Liver (tissue), 9 donors: Measurements from ENCODE around the gene DBT. TPM values are rescaled to one million over a fixed set of nuclear protein-coding genes. Genes with fewer than 3 reads are reported as not detected.

Experiments
- DNase-seq: peaks from one replicate; pipeline ENCODE4 v3.0.0-alpha.2; 2017; ENCODE audit warnings: low spot score
- H3K27ac ChIP-seq, 2 donors: one replicate each; pipeline ENCODE4 v1.7.0; 2013; ENCODE audit warnings: inconsistent platforms in 2 of 2, low read length in 2 of 2, control low read depth in 1 of 2, low read depth in 1 of 2, mild to moderate bottlenecking in 1 of 2
- H3K27me3 ChIP-seq, 4 donors: one replicate each; pipeline versions ENCODE4 v1.6.1 to v1.7.0; 2013; ENCODE audit warnings: low read length in 3 of 4, inconsistent platforms in 1 of 4, mild to moderate bottlenecking in 1 of 4, moderate library complexity in 1 of 4; ENCODE audit not compliant: control insufficient read depth in 4 of 4, insufficient read depth in 4 of 4
- H3K36me3 ChIP-seq, 4 donors: one replicate each; pipeline versions ENCODE4 v1.6.1 to v1.7.0; 2013; ENCODE audit warnings: low read length in 3 of 4, mild to moderate bottlenecking in 3 of 4, low read depth in 1 of 4, moderate library complexity in 1 of 4; ENCODE audit not compliant: control insufficient read depth in 4 of 4, insufficient read depth in 3 of 4
- H3K4me1 ChIP-seq, 4 donors: one replicate each; pipeline versions ENCODE4 v1.6.1 to v1.7.0; 2013; ENCODE audit warnings: low read length in 3 of 4, mild to moderate bottlenecking in 3 of 4, moderate library complexity in 1 of 4; ENCODE audit not compliant: control insufficient read depth in 4 of 4, insufficient read depth in 4 of 4
- H3K4me3 ChIP-seq, 3 donors: one replicate each; pipeline versions ENCODE4 v1.6.1 to v1.7.0; 2013; ENCODE audit warnings: low read length in 3 of 3, control low read depth in 1 of 3, low read depth in 1 of 3, mild to moderate bottlenecking in 1 of 3
- H3K9ac ChIP-seq, 2 donors: one replicate each; pipeline ENCODE4 v1.7.0; 2013; ENCODE audit warnings: low read length in 2 of 2, mild to moderate bottlenecking in 2 of 2, moderate library complexity in 2 of 2, control low read depth in 1 of 2, low read depth in 1 of 2
- H3K9me3 ChIP-seq, 4 donors: one replicate each; pipeline versions ENCODE4 v1.6.1 to v1.7.0; 2013; ENCODE audit warnings: low read length in 3 of 4; ENCODE audit not compliant: control insufficient read depth in 4 of 4
- ATF3 ChIP-seq: IDR thresholded peaks from 2 replicates; pipeline ENCODE4 v1.6.1; 2016; ENCODE audit warnings: antibody characterized with exemption
- CTCF ChIP-seq: fragments of 150-350 bp; IDR thresholded peaks from 2 replicates; pipeline ENCODE4 v1.5.1; 2017; ENCODE audit warnings: improper control_type of control experiment, low read depth, low read length; ENCODE audit not compliant: missing input control
- EGR1 ChIP-seq, 2 donors: IDR thresholded peaks; 2 replicates each; pipeline ENCODE4 v1.6.1; 2016 to 2018; ENCODE audit warnings: antibody characterized with exemption in 2 of 2, low read depth in 2 of 2
- FOXA1 ChIP-seq: IDR thresholded peaks from 2 replicates; pipeline ENCODE4 v1.6.1; 2016; ENCODE audit warnings: antibody characterized with exemption
- HNF4G ChIP-seq: IDR thresholded peaks from 2 replicates; pipeline ENCODE4 v1.6.1; 2016; ENCODE audit warnings: antibody characterized with exemption
- JUND ChIP-seq, 2 donors: IDR thresholded peaks; 2 replicates each; pipeline ENCODE4 v1.6.1; 2016; ENCODE audit warnings: antibody characterized with exemption in 2 of 2
- MAX ChIP-seq: IDR thresholded peaks from 2 replicates; pipeline ENCODE4 v1.6.1; 2016; ENCODE audit warnings: antibody characterized with exemption
- NR2F2 ChIP-seq: IDR thresholded peaks from 2 replicates; pipeline ENCODE4 v1.6.1; 2016; ENCODE audit warnings: antibody characterized with exemption
- RAD21 ChIP-seq, 2 donors: IDR thresholded peaks; 2 replicates each; pipeline ENCODE4 v1.6.1; 2016; ENCODE audit warnings: antibody characterized with exemption in 2 of 2, mild to moderate bottlenecking in 2 of 2
- REST ChIP-seq: IDR thresholded peaks from 2 replicates; pipeline ENCODE4 v1.6.1; 2016; ENCODE audit warnings: antibody characterized with exemption, mild to moderate bottlenecking
- RXRA ChIP-seq, 2 donors: IDR thresholded peaks; 2 replicates each; pipeline ENCODE4 v1.6.1; 2017 to 2018; ENCODE audit warnings: antibody characterized with exemption in 2 of 2, mild to moderate bottlenecking in 1 of 2
- SP1 ChIP-seq: IDR thresholded peaks from 2 replicates; pipeline ENCODE4 v1.6.1; 2018; ENCODE audit warnings: antibody characterized with exemption, mild to moderate bottlenecking
- TAF1 ChIP-seq: conservative IDR thresholded peaks from 2 replicates; pipeline ENCODE4 v1.6.1; 2016; ENCODE audit warnings: antibody characterized with exemption, mild to moderate bottlenecking
- YY1 ChIP-seq: IDR thresholded peaks from 2 replicates; pipeline ENCODE4 v1.6.1; 2016; ENCODE audit warnings: antibody characterized with exemption, mild to moderate bottlenecking
- ZBTB33 ChIP-seq: IDR thresholded peaks from 2 replicates; pipeline ENCODE4 v1.6.1; 2016; ENCODE audit warnings: antibody characterized with exemption
- WGBS: extraction: QIAGEN DNeasy Blood & Tissue Kit; methylation state at CpG from one replicate; pipeline ENCODE4 v1.1.7; 2013; 5-methylcytosine and 5-hydroxymethylcytosine counted together
- polyA plus RNA-seq, 2 donors: library from polyadenylated mRNA; stranded (reverse) in 1 of 2; unstranded in 1 of 2; fragments of 200-250 nt in 1 of 2; fragments of >200 nt in 1 of 2; fragmentation: Nextera tagmentation in 1 of 2; extraction: Ambion mirVana in 1 of 2; gene quantifications; one replicate each; pipeline versions ENCODE4 v1.2.1 to v1.2.3, GENCODE V29; 2013 to 2015
- total RNA-seq, 2 donors: library from RNA; depleted of rRNA; stranded (reverse); fragments of >200 nt; gene quantifications; one replicate each; pipeline ENCODE4 v1.2.3, GENCODE V29; 2014
- donor health status: healthy.
- donor health status: healthy.
- donor health status: healthy.
- donor health status: healthy.
- donor health status: healthy.

The DBT gene
- total and polyA plus RNA-seq, 4 donors = 7.7 to 10.7 (median 9.1) TPM

- H3K27ac ChIP-seq = no peak overlapping the region
- no peak overlapping the region for H3K4me3 ChIP-seq
- peaks cover 5 to 31% (median 23%) of the 10 kb centered on the region in 4 donors for H3K36me3 ChIP-seq
- TF ChIP-seq RXRA (IDR thresholded peaks at IDR 0.05) (no peak), YY1 (no peak), HNF4G (no peak), NR2F2 (no peak), MAX (no peak), CTCF (no peak), JUND (IDR thresholded peaks at IDR 0.05) (no peak), EGR1 (IDR thresholded peaks at IDR 0.05; ENCODE audit: low read depth in 2 of 2) (no peak), FOXA1 (no peak), ATF3 (no peak), RAD21 (IDR thresholded peaks at IDR 0.05) (no peak), REST (no peak)
- no peak for DNase-seq
- H3K4me1 ChIP-seq = peaks cover 0 to 3% (median 0%) of the 10 kb centered on the region in 4 donors
- no peaks in the 10 kb centered on the region for H3K9me3 ChIP-seq
- H3K27me3 ChIP-seq = no peaks in the 10 kb centered on the region
- H3K9ac ChIP-seq = no peak overlapping the region
- 90% methylated on average over 2 of the region's 2 CpGs for WGBS
These were observed 31.8 kb downstream of the DBT start for GRCh38 chr1:100217834-100218233.

GRCh38 chr1:100215101-100215500, 34.5 kb downstream of the DBT start:
- H3K36me3 ChIP-seq = peaks cover 7 to 43% (median 35%) of the 10 kb centered on the region in 4 donors
- H3K4me1 ChIP-seq = peaks cover 0 to 3% (median 0%) of the 10 kb centered on the region in 4 donors
- DNase-seq = no peak
- no peaks in the 10 kb centered on the region for H3K9me3 ChIP-seq
- H3K9ac ChIP-seq = no peak overlapping the region
- 49% methylated on average over 1 of the region's 1 CpG for WGBS
- no peak overlapping the region for H3K4me3 ChIP-seq
- no peak overlapping the region for H3K27ac ChIP-seq
- TF ChIP-seq TAF1 (no peak), CTCF (no peak), REST (no peak), SP1 (no peak), JUND (IDR thresholded peaks at IDR 0.05) (no peak), HNF4G (no peak), RAD21 (IDR thresholded peaks at IDR 0.05) (no peak), NR2F2 (no peak), ZBTB33 (no peak), FOXA1 (no peak)
- H3K27me3 ChIP-seq = no peaks in the 10 kb centered on the region
